Lung (tissue), 12 donors: Measurements from ENCODE around the gene HIC1. TPM values are rescaled to one million over a fixed set of nuclear protein-coding genes. Genes with fewer than 3 reads are reported as not detected.

Source experiments
- ATAC-seq: fragments of 200-7000 bp; cut with Tn5 transposase; one replicate; pipeline ENCODE4 v1.9.1; 2020; ENCODE audit warnings: moderate number of reproducible peaks; ENCODE audit not compliant: insufficient read depth, low FRiP score
- DNase-seq, 3 donors: peaks; one replicate each; pipeline ENCODE4 v3.0.0-alpha.2; 2013 to 2017
- H3K27ac ChIP-seq, 2 donors: one replicate each; pipeline ENCODE4 v1.5.1; 2013; ENCODE audit warnings: mild to moderate bottlenecking in 2 of 2, moderate library complexity in 2 of 2, control low read depth in 1 of 2, inconsistent platforms in 1 of 2, low read depth in 1 of 2, low read length in 1 of 2
- H3K27me3 ChIP-seq, 3 donors: one replicate each; pipeline ENCODE4 v1.5.1; 2013; ENCODE audit warnings: low read length in 2 of 3; ENCODE audit not compliant: control insufficient read depth in 3 of 3, insufficient read depth in 3 of 3
- H3K36me3 ChIP-seq, 4 donors: one replicate each; pipeline ENCODE4 v1.5.1; 2013; ENCODE audit warnings: low read length in 4 of 4, mild to moderate bottlenecking in 1 of 4, moderate library complexity in 1 of 4; ENCODE audit not compliant: control insufficient read depth in 4 of 4, insufficient read depth in 4 of 4
- H3K4me1 ChIP-seq, 5 donors: one replicate each; pipeline ENCODE4 v1.5.1; 2013; ENCODE audit warnings: low read length in 5 of 5, mild to moderate bottlenecking in 2 of 5, moderate library complexity in 1 of 5; ENCODE audit not compliant: control insufficient read depth in 5 of 5, insufficient read depth in 5 of 5
- H3K4me3 ChIP-seq: one replicate; pipeline ENCODE4 v1.5.1; 2013; ENCODE audit warnings: mild to moderate bottlenecking, control low read depth, moderate library complexity
- H3K9ac ChIP-seq, 2 donors: one replicate each; pipeline ENCODE4 v1.5.1; 2013; ENCODE audit warnings: low read length in 2 of 2, control low read depth in 1 of 2; ENCODE audit not compliant: insufficient read depth in 1 of 2
- H3K9me3 ChIP-seq, 4 donors: one replicate each; pipeline ENCODE4 v1.5.1; 2013; ENCODE audit warnings: low read length in 3 of 4, mild to moderate bottlenecking in 1 of 4, moderate library complexity in 1 of 4; ENCODE audit not compliant: control insufficient read depth in 4 of 4, insufficient read depth in 3 of 4
- CTCF ChIP-seq: IDR thresholded peaks from 2 replicates; pipeline ENCODE4 v1.5.1; 2012; ENCODE audit warnings: mild to moderate bottlenecking; ENCODE audit errors: control extremely low read depth, extremely low read depth
- WGBS, 2 donors: extraction: QIAGEN DNeasy Blood & Tissue Kit; methylation state at CpG; one replicate each; pipeline ENCODE4 v1.1.7; 2013; 5-methylcytosine and 5-hydroxymethylcytosine counted together
- polyA plus RNA-seq, 2 donors: library from polyadenylated mRNA; stranded (reverse); fragments of 200-250 nt; gene quantifications; one replicate each; pipeline ENCODE4 v1.2.1, GENCODE V29; 2013
- total RNA-seq, 2 donors: library from RNA; depleted of rRNA in 1 of 2; stranded (reverse); fragments of >200 nt in 1 of 2; gene quantifications; one replicate each; pipeline ENCODE4 v1.2.1, GENCODE V29; 2014 to 2021
- donor health status: control.
- donor health status: control.
- donor health status: Bipolar disorder and iron deficiency.
- donor health status: healthy.
- donor health status: DM: yes; HTN: yes; CAD: no.

Gene HIC1
- total and polyA plus RNA-seq, 4 donors, result 5.5 to 34.8 (median 21.6) TPM

DNA sequence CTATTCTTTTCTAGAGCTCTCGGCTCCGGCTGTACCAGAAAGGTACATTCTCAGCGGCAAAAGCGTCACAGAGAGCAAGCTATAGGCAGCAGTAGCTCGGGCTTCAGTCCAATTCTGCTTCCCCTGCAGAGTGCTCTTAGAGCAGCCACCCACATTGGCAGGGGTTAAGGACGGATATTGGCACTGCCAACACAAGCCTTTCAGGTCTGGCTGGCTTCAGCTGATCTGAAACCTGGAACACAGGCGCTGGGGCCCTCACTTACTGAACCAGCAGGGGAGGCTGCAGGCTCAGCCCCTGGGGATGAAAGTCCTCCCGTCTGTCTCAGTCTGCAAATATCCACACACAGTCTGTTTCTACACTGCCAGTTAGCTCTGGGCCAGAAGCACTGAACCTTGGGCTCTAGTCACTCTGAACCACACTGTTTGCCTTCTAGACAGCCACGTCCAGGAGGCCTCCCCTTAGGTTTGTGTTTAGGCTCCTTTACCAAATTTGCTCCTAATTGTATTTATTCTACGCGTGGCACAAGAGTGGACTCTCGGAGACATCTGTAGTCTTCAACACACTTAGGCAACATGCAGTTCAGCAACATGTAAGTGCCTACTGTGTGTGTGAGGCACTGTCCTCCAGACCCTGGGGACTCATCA is 40.1 kb downstream of the HIC1 start:
- H3K4me1 ChIP-seq, result peaks cover 0 to 28% (median 13%) of the 10 kb centered on the region in 5 donors
- peak overlapping the region in 1 of 2 donors; percentile 65 for H3K9ac ChIP-seq
- peak overlapping the region in 1 of 2 donors; percentile 64 for H3K27ac ChIP-seq
- no peak overlapping the region for H3K4me3 ChIP-seq
- H3K36me3 ChIP-seq, result peaks cover 0 to 2% (median 0%) of the 10 kb centered on the region in 4 donors
- no peaks in the 10 kb centered on the region for H3K9me3 ChIP-seq
- 61 to 81% methylated on average over 12 of the region's 12 CpGs for WGBS, 2 donors
- peak; percentile 13 for TF ChIP-seq CTCF
- ATAC-seq, result no peak
- H3K27me3 ChIP-seq, result no peaks in the 10 kb centered on the region
- DNase-seq, result peak; percentile 72 to 87 (median 79)

DNA sequence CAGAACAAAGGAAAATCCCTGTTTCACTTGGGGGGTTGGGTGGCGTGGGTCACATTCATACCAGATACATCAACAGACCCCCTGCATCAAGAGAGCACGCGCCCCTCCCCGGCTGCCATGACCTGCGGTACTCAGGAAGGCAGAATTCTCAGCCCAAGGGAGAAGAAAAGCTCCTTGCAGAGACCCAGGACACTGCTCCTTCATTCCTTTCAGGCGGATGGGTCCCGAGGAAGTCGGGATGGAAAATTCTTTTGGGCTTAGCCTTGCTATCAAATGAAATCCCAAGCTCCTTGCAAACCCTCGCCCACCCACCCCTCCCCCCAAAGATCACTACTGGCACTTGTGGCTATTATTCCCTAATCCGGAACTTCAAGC is 40.6 kb downstream of the HIC1 start:
- peak overlapping the region in 1 of 2 donors; percentile 64 for H3K27ac ChIP-seq
- ATAC-seq (no peak), DNase-seq (no peak)
- no peaks in the 10 kb centered on the region for H3K27me3 ChIP-seq
- WGBS, 2 donors, result 91 to 94% methylated on average over 10 of the region's 10 CpGs
- peaks cover 0 to 2% (median 0%) of the 10 kb centered on the region in 4 donors for H3K36me3 ChIP-seq
- no peaks in the 10 kb centered on the region for H3K9me3 ChIP-seq
- peaks cover 0 to 23% (median 8%) of the 10 kb centered on the region in 5 donors for H3K4me1 ChIP-seq
- no peak for TF ChIP-seq CTCF
- H3K9ac ChIP-seq, result peak overlapping the region in 1 of 2 donors; percentile 4
- no peak overlapping the region for H3K4me3 ChIP-seq

- Histone ChIP-seq H3K4me3 (no peak overlapping the region), H3K27me3 (no peaks in the 10 kb centered on the region), H3K9me3 (no peaks in the 10 kb centered on the region), H3K27ac (peak overlapping the region in 1 of 2 donors; percentile 37), H3K9ac (no peak overlapping the region), H3K4me1 (peaks cover 9 to 28% (median 12%) of the 10 kb centered on the region in 5 donors), H3K36me3 (peaks cover 0 to 3% (median 0%) of the 10 kb centered on the region in 4 donors)
- peak; percentile 69 for ATAC-seq
- 29 to 36% methylated on average over 15 of the region's 15 CpGs for WGBS, 2 donors
- TF ChIP-seq CTCF, result no peak
- DNase-seq, result peak in 1 of 3 donors; percentile 38
These were observed 46.8 kb downstream of the HIC1 start for GRCh38 chr17:2101448-2102257.
